H9 (cell line): ENCODE data around the gene RPS13. TPM values are rescaled to one million over a fixed set of nuclear protein-coding genes. Genes with fewer than 3 reads are reported as not detected.
"Not testable (repeated sequence)": the region's sequence is repeated elsewhere in the genome, so short reads cannot be mapped to it uniquely, and the experiment has no call there.

Experiments
- DNase-seq: peaks from one replicate; pipeline ENCODE4 v3.0.0-alpha.2; 2017
- H2AFZ ChIP-seq: one replicate; pipeline ENCODE4 v1.6.1; 2013; ENCODE audit warnings: mild to moderate bottlenecking, low read length, control low read depth, moderate library complexity
- H2AK5ac ChIP-seq: 2 replicates; pipeline ENCODE4 v1.6.1; 2013; ENCODE audit warnings: low read length, control low read depth, mixed read lengths; ENCODE audit not compliant: insufficient read length
- H2BK120ac ChIP-seq: one replicate; pipeline ENCODE4 v1.6.1; 2013; ENCODE audit warnings: low read depth, mild to moderate bottlenecking, low read length, control low read depth, inconsistent platforms; ENCODE audit not compliant: poor library complexity, severe bottlenecking
- H2BK12ac ChIP-seq: 2 replicates; pipeline ENCODE4 v1.6.1; 2013; ENCODE audit warnings: low read length, control low read depth, mixed read lengths, low read depth; ENCODE audit not compliant: insufficient read length
- H2BK15ac ChIP-seq: 2 replicates; pipeline ENCODE4 v1.6.1; 2013; ENCODE audit warnings: low read depth, low read length, control low read depth
- H2BK20ac ChIP-seq: one replicate; pipeline ENCODE4 v1.6.1; 2013; ENCODE audit warnings: low read depth, mild to moderate bottlenecking, low read length, control low read depth, inconsistent platforms; ENCODE audit not compliant: poor library complexity, severe bottlenecking
- H2BK5ac ChIP-seq: 2 replicates; pipeline ENCODE4 v1.6.1; 2013; ENCODE audit warnings: low read length, control low read depth, mixed read lengths; ENCODE audit not compliant: insufficient read length
- H3K14ac ChIP-seq: 2 replicates; pipeline ENCODE4 v1.6.1; 2013; ENCODE audit warnings: low read length, control low read depth; ENCODE audit not compliant: insufficient read depth
- H3K18ac ChIP-seq: 2 replicates; pipeline ENCODE4 v1.6.1; 2013; ENCODE audit warnings: low read depth, mild to moderate bottlenecking, mixed read lengths, low read length, control low read depth; ENCODE audit not compliant: insufficient read length
- H3K23ac ChIP-seq: 2 replicates; pipeline ENCODE4 v1.6.1; 2013; ENCODE audit warnings: low read length, control low read depth, mixed read lengths, low read depth; ENCODE audit not compliant: insufficient read length
- H3K23me2 ChIP-seq: 2 replicates; pipeline ENCODE4 v1.6.1; 2013; ENCODE audit warnings: low read depth, mild to moderate bottlenecking, mixed read lengths, low read length, control low read depth; ENCODE audit not compliant: insufficient read length, poor library complexity, severe bottlenecking
- H3K27ac ChIP-seq: 2 replicates; pipeline ENCODE4 v1.5.1; 2013; ENCODE audit warnings: low read length, control low read depth, mixed read lengths, low read depth; ENCODE audit not compliant: insufficient read length
- H3K27me3 ChIP-seq: 2 replicates; pipeline ENCODE4 v1.6.1; 2013; ENCODE audit warnings: low read length, control low read depth, inconsistent platforms; ENCODE audit not compliant: insufficient read depth
- H3K4ac ChIP-seq: 2 replicates; pipeline ENCODE4 v1.6.1; 2013; ENCODE audit warnings: low read depth, mild to moderate bottlenecking, control low read depth, inconsistent platforms, low read length, moderate library complexity
- H3K4me1 ChIP-seq: 2 replicates; pipeline ENCODE4 v1.6.1; 2013; ENCODE audit warnings: low read length, control low read depth, inconsistent platforms; ENCODE audit not compliant: insufficient read depth
- H3K4me2 ChIP-seq: 2 replicates; pipeline ENCODE4 v1.6.1; 2013; ENCODE audit warnings: low read length, control low read depth, mixed read lengths; ENCODE audit not compliant: insufficient read length, insufficient read depth
- H3K56ac ChIP-seq: 2 replicates; pipeline ENCODE4 v1.6.1; 2013; ENCODE audit warnings: low read depth, mild to moderate bottlenecking, mixed read lengths, low read length, control low read depth; ENCODE audit not compliant: insufficient read length
- H3K79me1 ChIP-seq: 2 replicates; pipeline ENCODE4 v1.6.1; 2013; ENCODE audit warnings: low read depth, mild to moderate bottlenecking, moderate library complexity, low read length, control low read depth, inconsistent platforms; ENCODE audit not compliant: insufficient read depth, poor library complexity, severe bottlenecking
- H3K79me2 ChIP-seq: 2 replicates; pipeline ENCODE4 v1.6.1; 2013; ENCODE audit warnings: low read length, control low read depth, inconsistent platforms; ENCODE audit not compliant: insufficient read depth
- H3K9ac ChIP-seq: 2 replicates; pipeline ENCODE4 v1.6.1; 2013; ENCODE audit warnings: low read length, control low read depth, mixed read lengths; ENCODE audit not compliant: insufficient read length; ENCODE audit errors: extremely low read depth
- H3K9me3 ChIP-seq: one replicate; pipeline ENCODE4 v1.6.1; 2013; ENCODE audit warnings: low read depth, low read length, inconsistent platforms; ENCODE audit not compliant: control insufficient read depth
- H3T11ph ChIP-seq: one replicate; pipeline ENCODE4 v1.6.1; 2013; ENCODE audit warnings: mild to moderate bottlenecking, low read length, control low read depth, inconsistent platforms
- H4K20me1 ChIP-seq: one replicate; pipeline ENCODE4 v1.6.1; 2013; ENCODE audit not compliant: control insufficient read depth, insufficient read length, insufficient read depth
- H4K5ac ChIP-seq: 2 replicates; pipeline ENCODE4 v1.6.1; 2013; ENCODE audit warnings: low read depth, mild to moderate bottlenecking, mixed read lengths, low read length, control low read depth; ENCODE audit not compliant: insufficient read length
- H4K8ac ChIP-seq: replicated peaks from 2 replicates; pipeline ENCODE4 v1.6.1; 2013; ENCODE audit warnings: low read length, control low read depth, mixed read lengths, low read depth; ENCODE audit not compliant: insufficient read length
- H4K91ac ChIP-seq: 2 replicates; pipeline ENCODE4 v1.6.1; 2013; ENCODE audit warnings: low read depth, mild to moderate bottlenecking, moderate library complexity, mixed read lengths, low read length, control low read depth; ENCODE audit not compliant: insufficient read length
- H3K27ac Mint-ChIP-seq, 3 experiments: 2 replicates in 2 of 3; 3 replicates in 1 of 3; pipeline ENCODE4 v1.8.0; 2020 to 2021; ENCODE audit warnings: mixed read lengths in 3 of 3, mild to moderate bottlenecking in 1 of 3, moderate library complexity in 1 of 3
- H3K27me3 Mint-ChIP-seq: 2 replicates; pipeline ENCODE4 v1.8.0; 2021; ENCODE audit warnings: low read depth, mild to moderate bottlenecking, moderate library complexity, mixed read lengths
- H3K36me3 Mint-ChIP-seq, 3 experiments: 2 replicates in 2 of 3; 3 replicates in 1 of 3; pipeline ENCODE4 v1.8.0; 2020 to 2021; ENCODE audit warnings: low read depth in 3 of 3, mixed read lengths in 3 of 3; ENCODE audit not compliant: insufficient read depth in 1 of 3
- H3K4me1 Mint-ChIP-seq, 2 experiments: 2 replicates each; pipeline ENCODE4 v1.8.0; 2020; ENCODE audit warnings: mixed read lengths in 2 of 2
- H3K4me3 Mint-ChIP-seq, 2 experiments: 2 replicates in 1 of 2; 3 replicates in 1 of 2; pipeline ENCODE4 v1.8.0; 2020 to 2021; ENCODE audit warnings: mild to moderate bottlenecking in 2 of 2, mixed read lengths in 2 of 2, moderate library complexity in 1 of 2
- H3K9me3 Mint-ChIP-seq, 2 experiments: 2 replicates in 1 of 2; 3 replicates in 1 of 2; pipeline ENCODE4 v1.8.0; 2020; ENCODE audit warnings: mild to moderate bottlenecking in 2 of 2, mixed read lengths in 2 of 2, moderate library complexity in 1 of 2
- WGBS: extraction: QIAGEN DNeasy Blood & Tissue Kit; methylation state at CpG from one replicate; pipeline ENCODE4 v1.1.7; 2013; ENCODE audit warnings: missing lambda C conversion rate, low lambda C conversion rate, mixed read lengths; ENCODE audit not compliant: insufficient read length; ENCODE audit errors: extremely low coverage; 5-methylcytosine and 5-hydroxymethylcytosine counted together
- total RNA-seq: library from RNA; stranded (reverse); gene quantifications from 2 replicates; pipeline ENCODE4 v1.2.1, GENCODE V29; 2021
- TF ChIP-seq, protein P1 (sequence below): fragments of 200-600 bp; sonication (generic); conservative IDR thresholded peaks from 3 replicates; pipeline ENCODE4 v1.8.0; 2021; ENCODE audit warnings: antibody characterized with exemption, mild to moderate bottlenecking

RPS13 gene
- total RNA-seq, 1 experiment from 2014 or later, result 1,469 TPM

DNA sequence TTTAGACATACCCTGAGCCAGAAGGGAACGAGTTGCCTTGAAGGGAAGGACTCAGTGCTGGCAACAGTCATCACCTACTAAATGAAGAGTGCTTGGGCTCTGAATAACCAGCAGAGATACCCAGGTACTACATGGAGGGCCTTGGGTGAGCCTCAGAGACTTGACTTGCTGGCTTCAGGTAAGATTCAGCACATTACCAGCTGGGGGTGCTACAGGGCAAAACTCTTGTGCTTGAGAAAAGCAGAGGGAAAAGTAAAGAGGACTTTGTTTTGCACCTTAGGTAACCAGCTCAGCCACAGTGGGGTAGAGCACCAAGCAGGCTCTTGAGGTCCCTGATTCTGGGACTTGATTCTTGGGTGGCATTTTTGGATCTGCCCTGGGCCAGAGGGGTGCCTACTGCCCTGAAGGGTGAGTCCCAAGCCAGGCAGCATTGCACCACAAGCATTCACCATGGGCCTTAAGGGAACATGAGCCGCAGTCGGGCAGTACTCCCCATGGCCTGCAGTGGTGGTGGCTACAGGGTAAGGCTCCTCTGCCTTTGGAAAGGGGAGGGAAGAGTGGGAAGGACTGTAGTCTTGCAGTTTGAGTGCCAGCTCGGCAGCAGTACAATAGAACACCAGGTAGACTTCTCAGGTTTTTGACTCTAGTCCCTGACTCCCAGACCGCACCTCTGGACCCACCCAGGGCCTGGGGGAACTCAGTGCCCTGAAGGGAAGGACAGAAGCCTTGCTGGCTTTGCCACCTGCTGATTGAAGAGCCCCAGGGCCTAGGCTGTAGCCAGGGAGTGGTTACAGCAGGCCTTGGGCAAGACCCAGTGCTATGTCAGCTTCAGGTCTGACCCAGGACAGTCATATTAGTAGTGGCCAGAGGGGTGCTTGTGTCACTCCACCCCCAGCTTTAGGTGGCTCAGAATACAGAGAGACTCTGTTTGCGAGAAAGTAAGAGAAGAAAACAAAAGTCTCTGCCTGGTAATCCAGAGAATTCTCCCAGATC, 40.5 kb downstream of the RPS13 start:
- Histone ChIP-seq H4K20me1 (no peaks in the 10 kb centered on the region), H3K79me2 (no peaks in the 10 kb centered on the region), H3K23ac (no peak overlapping the region), H2BK20ac (no peak overlapping the region), H3K18ac (no peak overlapping the region), H4K91ac (no peak overlapping the region), H4K5ac (no peak overlapping the region), H2AFZ (no peak overlapping the region), H3K56ac (no peak overlapping the region), H2BK5ac (no peak overlapping the region), H3K27me3 (no peaks in the 10 kb centered on the region), H3K4ac (no peak overlapping the region), H2BK120ac (no peak overlapping the region), H3K9ac (no peak overlapping the region), H3T11ph (no peak overlapping the region), H3K23me2 (no peaks in the 10 kb centered on the region), H3K4me2 (no peak overlapping the region), H2BK15ac (no peak overlapping the region), H3K4me1 (no peaks in the 10 kb centered on the region), H3K27ac (no peak overlapping the region), H3K9me3 (peaks cover 8% of the 10 kb centered on the region), H2AK5ac (no peak overlapping the region), H4K8ac (no peak overlapping the region), H2BK12ac (no peak overlapping the region), H3K14ac (no peak overlapping the region), H3K79me1 (no peaks in the 10 kb centered on the region)
- Mint-ChIP-seq H3K27ac (no peak overlapping the region), H3K27me3 (peaks cover 3% of the 10 kb centered on the region; the same call in 1 of the 2 replicates), H3K36me3 (peaks cover 10 to 26% (median 17%) of the 10 kb centered on the region in 3 experiments), H3K4me1 (0 out of 4 replicates have a peak, but pooled peaks cover 0 to 5% of the 10 kb centered on the region in 2 experiments), H3K9me3 (peaks cover 25 to 30% of the 10 kb centered on the region in 2 experiments), H3K4me3 (no peak overlapping the region)
- DNase-seq, result peak; percentile 72
- WGBS, result no CpG with 5 or more reads among the region's 6 CpGs
- TF ChIP-seq, protein P1, sequence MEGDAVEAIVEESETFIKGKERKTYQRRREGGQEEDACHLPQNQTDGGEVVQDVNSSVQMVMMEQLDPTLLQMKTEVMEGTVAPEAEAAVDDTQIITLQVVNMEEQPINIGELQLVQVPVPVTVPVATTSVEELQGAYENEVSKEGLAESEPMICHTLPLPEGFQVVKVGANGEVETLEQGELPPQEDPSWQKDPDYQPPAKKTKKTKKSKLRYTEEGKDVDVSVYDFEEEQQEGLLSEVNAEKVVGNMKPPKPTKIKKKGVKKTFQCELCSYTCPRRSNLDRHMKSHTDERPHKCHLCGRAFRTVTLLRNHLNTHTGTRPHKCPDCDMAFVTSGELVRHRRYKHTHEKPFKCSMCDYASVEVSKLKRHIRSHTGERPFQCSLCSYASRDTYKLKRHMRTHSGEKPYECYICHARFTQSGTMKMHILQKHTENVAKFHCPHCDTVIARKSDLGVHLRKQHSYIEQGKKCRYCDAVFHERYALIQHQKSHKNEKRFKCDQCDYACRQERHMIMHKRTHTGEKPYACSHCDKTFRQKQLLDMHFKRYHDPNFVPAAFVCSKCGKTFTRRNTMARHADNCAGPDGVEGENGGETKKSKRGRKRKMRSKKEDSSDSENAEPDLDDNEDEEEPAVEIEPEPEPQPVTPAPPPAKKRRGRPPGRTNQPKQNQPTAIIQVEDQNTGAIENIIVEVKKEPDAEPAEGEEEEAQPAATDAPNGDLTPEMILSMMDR, result peak; percentile 67

DNA sequence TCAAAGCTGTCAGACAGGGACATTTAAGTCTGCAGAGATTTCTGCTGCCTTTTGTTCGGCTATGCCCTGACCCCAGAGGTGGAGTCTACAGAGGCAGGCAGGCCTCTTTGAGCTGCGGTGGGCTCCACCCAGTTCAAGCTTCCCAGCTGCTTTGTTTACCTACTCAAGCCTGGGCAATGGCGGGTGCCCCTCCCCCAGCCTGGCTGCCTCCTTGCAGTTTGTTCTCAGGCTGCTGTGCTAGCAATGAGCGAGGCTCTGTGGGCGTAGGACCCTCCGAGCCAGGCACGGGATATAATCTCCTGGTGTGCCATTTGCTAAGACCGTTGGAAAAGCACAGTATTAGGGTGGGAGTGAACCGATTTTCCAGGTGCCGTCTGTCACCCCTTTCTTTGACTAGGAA, 43.4 kb downstream of the RPS13 start:
- H3K4me3 Mint-ChIP-seq, H3K4ac ChIP-seq, H3T11ph ChIP-seq, H3K4me2 ChIP-seq, H2BK120ac ChIP-seq, H3K14ac ChIP-seq, H3K4me1 ChIP-seq, H2AK5ac ChIP-seq, H3K27me3 ChIP-seq, H2BK12ac ChIP-seq, H2AFZ ChIP-seq, H4K5ac ChIP-seq, H3K18ac ChIP-seq, DNase-seq, H4K91ac ChIP-seq, H3K23ac ChIP-seq, H2BK5ac ChIP-seq, H3K79me1 ChIP-seq, H3K56ac ChIP-seq, H3K4me1 Mint-ChIP-seq, H2BK15ac ChIP-seq, H3K23me2 ChIP-seq, H4K20me1 ChIP-seq, H3K79me2 ChIP-seq, H3K27ac Mint-ChIP-seq, H3K9ac ChIP-seq, H3K27me3 Mint-ChIP-seq, H3K9me3 ChIP-seq, H3K27ac ChIP-seq, H2BK20ac ChIP-seq, H4K8ac ChIP-seq: not testable (repeated sequence)
- Mint-ChIP-seq H3K9me3 (peaks cover 25 to 35% of the 10 kb centered on the region in 2 experiments), H3K36me3 (peaks cover 10 to 26% (median 17%) of the 10 kb centered on the region in 3 experiments)
- WGBS, result no CpG with 5 or more reads among the region's 10 CpGs
